Neural cell (in vitro differentiated cells): ENCODE data around the gene YDJC. TPM values are rescaled to one million over a fixed set of nuclear protein-coding genes. Genes with fewer than 3 reads are reported as not detected.

Source experiments
- H2AFZ ChIP-seq: fragments of 200-600, 300-800 bp; sonication (generic), shearing (Covaris generic); 2 replicates; pipeline ENCODE4 v1.6.0; 2014; ENCODE audit warnings: low read depth, mild to moderate bottlenecking, antibody characterized with exemption, low read length, moderate library complexity
- H3F3A ChIP-seq: fragments of 200-600 bp; shearing (Covaris generic); 2 replicates; pipeline ENCODE4 v1.6.1; 2016; ENCODE audit warnings: mild to moderate bottlenecking, moderate library complexity, mixed read lengths, antibody characterized with exemption, low read length; ENCODE audit not compliant: insufficient read depth, poor library complexity, severe bottlenecking
- H3K27ac ChIP-seq: fragments of 200-600, 300-800 bp; sonication (generic), shearing (Covaris generic); 2 replicates; pipeline ENCODE4 v1.5.1; 2014; ENCODE audit warnings: mild to moderate bottlenecking, low read length, moderate library complexity
- H3K27me3 ChIP-seq: fragments of 300-800, 200-600 bp; sonication (generic), shearing (Covaris generic); 2 replicates; pipeline ENCODE4 v1.6.0; 2014; ENCODE audit warnings: mild to moderate bottlenecking, low read depth, low read length, moderate library complexity; ENCODE audit not compliant: insufficient read depth
- H3K36me3 ChIP-seq: fragments of 300-800, 200-600 bp; sonication (generic), shearing (Covaris generic); 2 replicates; pipeline ENCODE4 v1.5.1; 2014; ENCODE audit warnings: mild to moderate bottlenecking, antibody characterized with exemption, low read length, moderate library complexity; ENCODE audit not compliant: insufficient read depth
- H3K4me2 ChIP-seq: fragments of 300-800, 200-600 bp; sonication (generic), shearing (Covaris generic); 2 replicates; pipeline ENCODE4 v1.6.0; 2014; ENCODE audit warnings: mild to moderate bottlenecking, low read length
- H3K4me3 ChIP-seq: fragments of 300-800, 200-600 bp; sonication (generic), shearing (Covaris generic); 2 replicates; pipeline ENCODE4 v1.5.1; 2014; ENCODE audit warnings: mild to moderate bottlenecking, low read length, moderate library complexity
- H3K79me2 ChIP-seq: fragments of 200-600 bp; shearing (Covaris generic); replicated peaks from 2 replicates; pipeline ENCODE4 v1.6.0; 2014; ENCODE audit warnings: mild to moderate bottlenecking, low read length, moderate library complexity; ENCODE audit not compliant: insufficient read depth
- H3K9ac ChIP-seq: fragments of 300-800, 200-600 bp; sonication (generic), shearing (Covaris generic); 2 replicates; pipeline ENCODE4 v1.6.1; 2016; ENCODE audit warnings: mild to moderate bottlenecking, low read length, mixed read lengths
- H3K9me2 ChIP-seq: fragments of 200-600 bp; shearing (Covaris generic); 2 replicates; pipeline ENCODE4 v1.6.1; 2016; ENCODE audit warnings: mild to moderate bottlenecking, low read length, mixed read lengths; ENCODE audit not compliant: insufficient read depth
- H3K9me3 ChIP-seq: fragments of 200-600, 300-800 bp; sonication (generic), shearing (Covaris generic); 2 replicates; pipeline ENCODE4 v1.6.1; 2016; ENCODE audit warnings: mild to moderate bottlenecking, mixed run types, low read length, moderate library complexity, mixed read lengths
- H4K20me1 ChIP-seq: fragments of 200-600 bp; shearing (Covaris generic); 2 replicates; pipeline ENCODE4 v1.6.1; 2016; ENCODE audit warnings: mild to moderate bottlenecking, mixed run types; ENCODE audit not compliant: insufficient read depth
- EP300 ChIP-seq: fragments of 450-650 bp; conservative IDR thresholded peaks from 2 replicates; pipeline ENCODE4 v1.6.1; 2014; ENCODE audit warnings: antibody characterized with exemption, mild to moderate bottlenecking, moderate library complexity; ENCODE audit not compliant: poor library complexity, severe bottlenecking
- EZH2 ChIP-seq: fragments of 200-600, 300-800 bp; shearing (Covaris generic), sonication (generic); IDR thresholded peaks from 2 replicates; pipeline ENCODE4 v1.6.1; 2014; ENCODE audit warnings: antibody characterized with exemption, low read length, borderline replicate concordance, mild to moderate bottlenecking; ENCODE audit not compliant: insufficient read depth, poor library complexity, severe bottlenecking
- MXI1 ChIP-seq: fragments of 450-650 bp; conservative IDR thresholded peaks from 2 replicates; pipeline ENCODE4 v1.6.1; 2014; ENCODE audit warnings: antibody characterized with exemption, mild to moderate bottlenecking; ENCODE audit not compliant: poor library complexity, severe bottlenecking
- POLR2AphosphoS5 ChIP-seq: IDR thresholded peaks from 2 replicates; pipeline ENCODE4 v1.6.1; 2012
- RAD21 ChIP-seq: fragments of 450-650 bp; conservative IDR thresholded peaks from 2 replicates; pipeline ENCODE4 v1.6.1; 2014; ENCODE audit warnings: antibody characterized with exemption, mild to moderate bottlenecking, moderate library complexity
- SMC3 ChIP-seq: fragments of 450-650 bp; conservative IDR thresholded peaks from 2 replicates; pipeline ENCODE4 v1.6.1; 2014; ENCODE audit warnings: antibody characterized with exemption, mild to moderate bottlenecking, moderate library complexity; ENCODE audit not compliant: poor library complexity
- TAF1 ChIP-seq: IDR thresholded peaks from 2 replicates; pipeline ENCODE4 v1.6.1; 2012; ENCODE audit warnings: low read depth
- polyA plus RNA-seq: library from polyadenylated mRNA; depleted of rRNA; stranded (reverse); fragments of >200 nt; gene quantifications from 2 replicates; pipeline ENCODE4 v1.2.3, GENCODE V29; 2014
- TF ChIP-seq, protein P1 (sequence below): fragments of 450-650 bp; IDR thresholded peaks from 2 replicates; pipeline ENCODE4 v1.5.1; 2014; ENCODE audit warnings: antibody characterized with exemption, mild to moderate bottlenecking, moderate library complexity; ENCODE audit not compliant: poor library complexity, severe bottlenecking
- TF ChIP-seq, protein P2 (sequence below): IDR thresholded peaks from 2 replicates; pipeline ENCODE4 v1.6.1; 2012; ENCODE audit warnings: borderline replicate concordance

The YDJC gene
- polyA plus RNA-seq, 1 donor from 2014 or later = 20.0 TPM

DNA sequence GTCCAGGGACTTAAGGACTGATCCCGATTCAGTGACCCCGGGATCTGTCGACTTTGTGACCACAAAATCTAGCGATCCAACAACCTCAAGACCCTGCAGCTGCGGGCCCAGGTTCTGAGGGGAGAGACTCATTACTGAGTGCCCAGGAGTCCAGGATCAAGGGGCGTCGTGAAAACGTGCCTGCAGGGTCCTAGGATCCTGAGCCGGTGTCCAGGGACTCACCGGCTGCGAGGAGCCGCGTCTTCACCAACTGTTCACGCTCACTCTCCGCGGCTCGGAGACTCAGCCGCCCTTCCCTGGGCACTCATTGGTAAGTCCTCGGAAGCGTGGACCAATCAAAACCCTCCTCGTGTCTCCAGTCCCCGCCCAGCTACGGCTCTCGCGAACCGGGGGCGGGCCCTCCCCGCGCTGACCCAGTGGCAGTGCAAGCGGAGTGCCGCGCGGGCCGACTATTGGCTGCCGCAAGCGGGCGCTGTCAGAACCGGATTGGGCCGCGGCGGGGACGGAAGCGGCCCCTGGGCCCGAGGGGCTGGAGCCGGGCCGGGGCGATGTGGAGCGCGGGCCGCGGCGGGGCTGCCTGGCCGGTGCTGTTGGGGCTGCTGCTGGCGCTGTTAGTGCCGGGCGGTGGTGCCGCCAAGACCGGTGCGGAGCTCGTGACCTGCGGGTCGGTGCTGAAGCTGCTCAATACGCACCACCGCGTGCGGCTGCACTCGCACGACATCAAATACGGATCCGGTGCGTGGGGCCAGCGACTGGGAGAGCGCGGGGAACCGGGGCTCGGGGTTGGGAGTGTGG lies 12.2 kb upstream of the YDJC start, which contains the start of gene SDF2L1:
SDF2L1 (plus strand) TSS at position 514 of the 795 bp plus-strand sequence; CDS start at position 549, 35 bp downstream.
- Histone ChIP-seq H3K4me2 (peak within 1 kb of the TSS; percentile 89), H4K20me1 (no peaks in the 10 kb centered on the region), H3K27ac (no peak within 1 kb of the TSS), H3K4me3 (peak within 1 kb of the TSS; percentile 86), H2AFZ (peak within 1 kb of the TSS; percentile 88), H3K79me2 (no peaks in the 10 kb centered on the region), H3K9ac (peak within 1 kb of the TSS; percentile 64), H3F3A (no peaks in the 10 kb centered on the region), H3K36me3 (no peaks in the 10 kb centered on the region), H3K9me3 (no peaks in the 10 kb centered on the region), H3K27me3 (no peaks in the 10 kb centered on the region), H3K9me2 (no peaks in the 10 kb centered on the region)
- TF ChIP-seq RAD21 (no peak), TAF1 (no peak), EP300 (peak; percentile 44), POLR2AphosphoS5 (peak; percentile 24), SMC3 (no peak), MXI1 (peak; percentile 81), EZH2 (no peak)
- TF ChIP-seq, protein P1, sequence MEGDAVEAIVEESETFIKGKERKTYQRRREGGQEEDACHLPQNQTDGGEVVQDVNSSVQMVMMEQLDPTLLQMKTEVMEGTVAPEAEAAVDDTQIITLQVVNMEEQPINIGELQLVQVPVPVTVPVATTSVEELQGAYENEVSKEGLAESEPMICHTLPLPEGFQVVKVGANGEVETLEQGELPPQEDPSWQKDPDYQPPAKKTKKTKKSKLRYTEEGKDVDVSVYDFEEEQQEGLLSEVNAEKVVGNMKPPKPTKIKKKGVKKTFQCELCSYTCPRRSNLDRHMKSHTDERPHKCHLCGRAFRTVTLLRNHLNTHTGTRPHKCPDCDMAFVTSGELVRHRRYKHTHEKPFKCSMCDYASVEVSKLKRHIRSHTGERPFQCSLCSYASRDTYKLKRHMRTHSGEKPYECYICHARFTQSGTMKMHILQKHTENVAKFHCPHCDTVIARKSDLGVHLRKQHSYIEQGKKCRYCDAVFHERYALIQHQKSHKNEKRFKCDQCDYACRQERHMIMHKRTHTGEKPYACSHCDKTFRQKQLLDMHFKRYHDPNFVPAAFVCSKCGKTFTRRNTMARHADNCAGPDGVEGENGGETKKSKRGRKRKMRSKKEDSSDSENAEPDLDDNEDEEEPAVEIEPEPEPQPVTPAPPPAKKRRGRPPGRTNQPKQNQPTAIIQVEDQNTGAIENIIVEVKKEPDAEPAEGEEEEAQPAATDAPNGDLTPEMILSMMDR = no peak
- TF ChIP-seq, protein P2, sequence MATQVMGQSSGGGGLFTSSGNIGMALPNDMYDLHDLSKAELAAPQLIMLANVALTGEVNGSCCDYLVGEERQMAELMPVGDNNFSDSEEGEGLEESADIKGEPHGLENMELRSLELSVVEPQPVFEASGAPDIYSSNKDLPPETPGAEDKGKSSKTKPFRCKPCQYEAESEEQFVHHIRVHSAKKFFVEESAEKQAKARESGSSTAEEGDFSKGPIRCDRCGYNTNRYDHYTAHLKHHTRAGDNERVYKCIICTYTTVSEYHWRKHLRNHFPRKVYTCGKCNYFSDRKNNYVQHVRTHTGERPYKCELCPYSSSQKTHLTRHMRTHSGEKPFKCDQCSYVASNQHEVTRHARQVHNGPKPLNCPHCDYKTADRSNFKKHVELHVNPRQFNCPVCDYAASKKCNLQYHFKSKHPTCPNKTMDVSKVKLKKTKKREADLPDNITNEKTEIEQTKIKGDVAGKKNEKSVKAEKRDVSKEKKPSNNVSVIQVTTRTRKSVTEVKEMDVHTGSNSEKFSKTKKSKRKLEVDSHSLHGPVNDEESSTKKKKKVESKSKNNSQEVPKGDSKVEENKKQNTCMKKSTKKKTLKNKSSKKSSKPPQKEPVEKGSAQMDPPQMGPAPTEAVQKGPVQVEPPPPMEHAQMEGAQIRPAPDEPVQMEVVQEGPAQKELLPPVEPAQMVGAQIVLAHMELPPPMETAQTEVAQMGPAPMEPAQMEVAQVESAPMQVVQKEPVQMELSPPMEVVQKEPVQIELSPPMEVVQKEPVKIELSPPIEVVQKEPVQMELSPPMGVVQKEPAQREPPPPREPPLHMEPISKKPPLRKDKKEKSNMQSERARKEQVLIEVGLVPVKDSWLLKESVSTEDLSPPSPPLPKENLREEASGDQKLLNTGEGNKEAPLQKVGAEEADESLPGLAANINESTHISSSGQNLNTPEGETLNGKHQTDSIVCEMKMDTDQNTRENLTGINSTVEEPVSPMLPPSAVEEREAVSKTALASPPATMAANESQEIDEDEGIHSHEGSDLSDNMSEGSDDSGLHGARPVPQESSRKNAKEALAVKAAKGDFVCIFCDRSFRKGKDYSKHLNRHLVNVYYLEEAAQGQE = no peak

DNA sequence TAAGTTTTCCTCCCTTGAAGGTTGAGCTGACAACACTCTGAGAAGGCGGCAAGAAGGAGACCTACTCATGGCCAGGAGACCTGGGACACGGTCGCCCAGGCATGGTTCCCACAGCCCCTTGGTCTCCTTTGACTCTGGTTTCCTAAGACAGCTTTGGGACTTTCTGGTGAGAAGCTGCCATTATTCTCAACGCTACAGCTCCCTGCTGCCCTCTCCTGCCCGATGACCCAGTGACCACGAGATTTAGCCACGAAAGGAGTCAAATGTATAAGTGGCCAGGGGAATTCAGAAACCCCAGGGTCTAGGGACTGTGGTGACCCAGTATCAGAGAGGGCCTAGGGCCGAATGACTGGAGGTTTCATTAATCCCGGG lies 11.6 kb upstream of the YDJC start:
- Histone ChIP-seq H3K4me2 (peak overlapping the region; percentile 79), H3K27ac (no peak overlapping the region), H3K36me3 (no peaks in the 10 kb centered on the region), H3K9me2 (no peaks in the 10 kb centered on the region), H4K20me1 (no peaks in the 10 kb centered on the region), H3K9me3 (no peaks in the 10 kb centered on the region), H3K79me2 (no peaks in the 10 kb centered on the region), H3K9ac (no peak overlapping the region), H2AFZ (peak overlapping the region; percentile 16), H3K4me3 (peak overlapping the region; percentile 86), H3K27me3 (no peaks in the 10 kb centered on the region), H3F3A (no peaks in the 10 kb centered on the region)
- TF ChIP-seq, protein P1 = peak; percentile 41
- TF ChIP-seq EZH2 (no peak), RAD21 (peak; percentile 28), POLR2AphosphoS5 (no peak), SMC3 (no peak), MXI1 (no peak), EP300 (no peak), TAF1 (no peak)
- TF ChIP-seq, protein P2 = no peak
